ENCODE measurements around the gene ITM2B.
"Not testable (repeated sequence)": the region's sequence is repeated elsewhere in the genome, so short reads cannot be mapped to it uniquely, and the experiment has no call there.

Gene ITM2B

GRCh38 chr13:48224701-48225100, 8.3 kb upstream of the ITM2B start:
- no peak for DNase-seq (ENCODE audit: low read depth)

DNA sequence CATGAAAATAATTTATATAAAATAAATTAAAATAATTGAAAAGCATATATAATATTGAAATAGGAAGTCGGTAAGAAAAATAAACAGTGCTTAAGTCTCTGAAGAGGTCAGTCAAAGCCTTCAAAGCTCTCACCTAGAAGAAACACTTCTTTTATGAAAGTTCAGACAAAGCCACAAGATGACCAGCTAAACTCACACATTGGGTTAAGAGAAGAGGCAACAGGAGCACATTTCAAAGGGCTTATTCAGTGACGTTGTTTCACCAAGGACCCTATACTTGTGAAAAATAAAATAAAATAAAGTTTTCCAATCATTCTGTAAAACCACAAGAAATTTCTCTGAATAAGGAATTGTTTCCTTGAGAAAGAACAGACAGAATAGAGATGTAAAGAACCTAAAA, 2.5 kb upstream of the ITM2B start:
- no peak for DNase-seq (ENCODE audit: low read depth)

DNA sequence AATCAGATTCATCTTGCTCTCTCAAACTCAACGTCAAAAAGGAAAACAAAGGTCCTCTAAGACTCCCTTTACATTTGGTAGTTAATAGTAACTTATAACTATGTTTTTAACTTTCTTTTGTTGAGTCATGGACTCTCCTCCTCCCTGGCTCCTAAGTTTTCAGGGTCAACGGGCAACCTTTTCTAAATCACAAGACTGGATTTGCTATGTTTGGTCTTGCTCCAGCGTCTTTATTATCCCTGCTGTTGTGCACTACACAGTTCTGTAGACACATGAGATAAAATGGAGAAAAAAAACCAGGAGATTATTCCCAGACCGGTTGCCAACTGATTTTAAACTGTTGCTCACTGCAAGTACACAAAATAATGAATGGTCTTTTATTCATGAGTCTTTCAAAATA, 1.9 kb upstream of the ITM2B start:
- no peak for DNase-seq (ENCODE audit: low read depth)

- no peak for DNase-seq (ENCODE audit: low read depth)
These were observed 1.1 kb upstream of the ITM2B start for GRCh38 chr13:48231933-48232332.

DNA sequence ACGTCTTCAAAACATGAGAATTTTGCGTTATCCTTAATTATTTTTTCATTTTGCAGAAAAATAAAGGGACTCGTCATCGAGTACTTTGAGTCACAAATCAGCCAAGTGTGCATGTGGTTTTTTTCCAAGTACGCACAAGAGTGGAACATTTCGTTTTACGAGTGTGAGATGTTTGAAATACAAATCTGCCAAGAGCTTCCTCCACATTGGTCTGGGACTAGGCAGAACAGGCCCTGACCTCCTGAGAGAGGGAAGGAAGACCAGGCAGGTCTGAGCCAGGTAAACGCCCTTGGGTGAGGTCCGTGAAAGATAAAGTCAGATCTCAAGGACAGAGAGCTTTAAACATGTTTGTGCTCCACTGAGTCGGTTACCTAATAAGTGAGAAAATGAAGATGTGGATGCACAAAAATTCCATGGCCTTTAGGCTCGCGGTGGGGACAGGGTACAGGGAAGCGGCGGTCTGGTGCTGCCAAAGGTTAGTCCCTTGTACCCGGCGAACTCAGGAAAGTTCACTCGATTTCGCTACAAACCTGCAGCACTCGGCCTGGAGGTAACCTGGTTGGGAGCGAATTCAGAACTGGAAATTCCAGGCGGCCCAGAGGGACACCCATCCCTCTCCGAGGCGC, 473 bp upstream of the ITM2B start:
- DNase-seq (ENCODE audit: low read depth) = no peak

- no peak for DNase-seq (ENCODE audit: low read depth)
These were observed 983 bp downstream of the ITM2B start for GRCh38 chr13:48233889-48234488.

DNA sequence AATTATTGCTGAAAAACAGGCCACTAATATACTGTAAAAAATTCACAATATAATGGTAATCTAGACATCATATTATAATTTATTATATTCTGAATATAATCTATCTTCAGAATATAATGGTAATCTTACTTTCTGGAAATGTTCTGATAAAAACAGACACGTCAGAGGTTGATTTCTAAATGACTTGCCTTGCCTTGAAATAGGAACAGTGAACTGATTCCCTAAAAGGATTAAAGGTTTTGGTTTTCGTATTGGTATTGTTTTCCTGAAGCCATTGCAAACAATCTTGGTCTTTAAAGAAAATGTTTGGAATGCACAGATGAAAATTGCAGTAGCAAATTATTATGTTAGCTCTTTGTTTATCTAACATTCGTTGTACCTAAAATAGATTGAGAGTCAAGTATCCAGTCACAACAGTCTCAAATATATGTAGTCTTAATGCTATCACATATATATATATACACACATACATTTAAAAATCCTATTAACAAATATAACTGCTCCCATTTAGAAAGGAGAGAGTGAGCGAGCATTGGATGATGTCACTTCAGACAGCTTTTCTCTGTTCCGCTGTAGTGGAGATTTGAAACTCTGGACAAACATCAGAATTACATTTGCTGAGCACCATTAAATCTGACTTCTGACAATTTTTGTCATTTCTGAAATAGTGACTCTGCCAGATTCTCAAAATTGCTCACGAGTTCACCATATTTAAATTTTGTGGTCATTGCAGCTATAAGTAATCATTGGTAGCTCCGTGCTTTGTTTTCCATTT, 1.7 kb downstream of the ITM2B start:
- no peak for DNase-seq (ENCODE audit: low read depth)

DNA sequence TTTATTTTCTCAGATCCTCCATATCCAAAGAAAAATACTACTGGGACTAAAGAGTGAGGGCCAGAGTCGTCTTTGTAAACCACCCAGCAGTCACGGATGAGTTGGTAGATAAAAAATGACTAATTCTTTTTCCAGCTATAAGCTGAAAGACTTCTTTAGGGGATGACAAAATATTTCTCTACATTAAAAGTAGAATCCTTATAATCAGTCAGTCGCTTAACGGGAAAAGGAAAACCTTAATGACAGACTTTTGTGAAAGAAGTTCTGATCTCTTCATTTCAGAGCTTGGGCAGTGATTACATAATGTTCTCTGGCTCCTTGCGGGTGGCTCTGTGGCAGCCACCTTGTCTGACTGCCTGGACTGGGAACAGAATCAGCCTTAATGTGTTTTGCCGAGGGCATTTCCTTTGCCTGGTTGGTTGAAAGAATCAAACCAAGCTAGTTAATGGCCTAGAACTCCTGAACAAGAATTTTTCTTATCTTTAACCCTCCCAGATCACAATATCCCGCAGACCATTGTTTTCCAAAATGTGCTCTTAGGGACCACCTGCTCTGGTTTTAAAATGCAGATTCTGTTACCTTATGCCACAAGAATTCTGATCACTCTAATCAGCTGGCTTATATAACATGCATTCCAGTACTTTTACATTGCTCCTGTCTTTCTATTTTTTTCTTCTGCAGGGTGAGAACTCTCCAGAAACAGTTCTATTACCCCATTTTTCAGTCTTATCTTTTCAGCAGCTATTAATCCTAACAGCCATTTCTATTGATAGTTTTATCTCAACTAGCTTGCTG, 2.5 kb downstream of the ITM2B start:
- DNase-seq (ENCODE audit: low read depth) = no peak

GRCh38 chr13:48236528-48237353, 3.7 kb downstream of the ITM2B start:
- no peak for DNase-seq (ENCODE audit: low read depth)

DNA sequence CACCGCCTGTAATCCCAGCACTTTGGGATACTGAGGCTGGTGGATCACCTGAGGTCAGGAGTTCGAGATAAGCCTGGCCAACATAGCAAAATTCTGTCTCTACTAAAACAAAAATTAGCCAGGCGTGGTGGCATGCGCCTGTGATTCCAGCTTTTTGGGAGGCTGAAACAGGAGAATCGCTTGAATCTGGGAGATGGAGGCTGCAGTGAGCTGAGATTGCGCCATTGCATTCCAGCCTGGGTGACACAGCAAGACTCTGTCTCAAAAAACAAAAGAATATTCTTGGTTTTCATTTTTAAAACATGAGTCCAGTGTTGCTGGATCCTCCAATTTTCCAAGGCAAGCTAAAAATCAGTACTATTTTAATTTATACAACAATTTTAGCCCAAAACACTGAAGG, 6.4 kb downstream of the ITM2B start:
- DNase-seq (ENCODE audit: low read depth) = not testable (repeated sequence)

- DNase-seq (ENCODE audit: low read depth) = no peak
These were observed 8.6 kb downstream of the ITM2B start for GRCh38 chr13:48241651-48242050.

- no peak for DNase-seq (ENCODE audit: low read depth)
These were observed 9.7 kb downstream of the ITM2B start for GRCh38 chr13:48242677-48243076.

GRCh38 chr13:48244159-48244558, 11.2 kb downstream of the ITM2B start:
- DNase-seq (ENCODE audit: low read depth) = no peak

DNA sequence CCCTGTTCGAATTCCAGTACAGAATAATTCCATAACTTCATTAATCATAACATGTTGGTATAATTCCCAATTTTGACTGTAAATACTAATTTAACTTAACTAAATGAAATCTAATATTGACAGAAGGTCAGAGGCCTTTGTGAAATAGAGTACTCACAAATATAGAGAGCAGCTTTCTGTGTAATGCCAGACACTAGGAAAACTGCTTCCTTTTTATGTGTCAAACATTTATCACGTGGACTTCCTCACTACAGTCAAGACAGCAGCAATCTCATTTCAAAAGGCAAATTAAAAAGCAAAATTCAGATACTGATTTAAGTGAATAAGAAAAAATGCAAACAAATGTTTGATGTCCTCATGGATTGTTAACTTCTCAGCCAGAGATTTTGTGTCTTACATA, 13.1 kb downstream of the ITM2B start:
- no peak for DNase-seq (ENCODE audit: low read depth)

GRCh38 chr13:48249018-48249417, 16.0 kb downstream of the ITM2B start:
- no peak for DNase-seq (ENCODE audit: low read depth)

- DNase-seq (ENCODE audit: low read depth) = no peak
These were observed 18.6 kb downstream of the ITM2B start for GRCh38 chr13:48251611-48252081.

- no peak for DNase-seq (ENCODE audit: low read depth)
These were observed 19.2 kb downstream of the ITM2B start for GRCh38 chr13:48252176-48252575.

- DNase-seq (ENCODE audit: low read depth) = no peak
These were observed 20.8 kb downstream of the ITM2B start for GRCh38 chr13:48253849-48254248.

DNA sequence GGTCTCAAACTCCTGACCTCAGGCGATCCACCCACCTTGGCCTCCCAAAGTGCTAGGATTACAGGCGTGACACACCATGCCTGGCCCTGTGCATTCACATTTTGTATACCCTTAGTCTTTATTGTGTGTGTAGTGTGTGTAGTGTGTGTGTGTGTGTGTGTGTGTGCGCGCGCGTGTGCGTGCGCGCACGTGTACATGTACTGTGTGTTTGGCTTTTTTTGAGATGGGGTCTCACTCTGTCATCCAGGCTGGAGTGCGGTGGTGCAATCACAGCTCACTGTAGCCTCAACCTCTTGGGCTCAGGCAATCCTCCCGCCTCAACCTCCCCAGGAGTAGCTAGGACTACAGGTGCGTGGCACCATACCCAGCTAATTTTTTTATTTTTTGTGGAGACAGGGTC, 22.1 kb downstream of the ITM2B start:
- no peak for DNase-seq (ENCODE audit: low read depth)

DNA sequence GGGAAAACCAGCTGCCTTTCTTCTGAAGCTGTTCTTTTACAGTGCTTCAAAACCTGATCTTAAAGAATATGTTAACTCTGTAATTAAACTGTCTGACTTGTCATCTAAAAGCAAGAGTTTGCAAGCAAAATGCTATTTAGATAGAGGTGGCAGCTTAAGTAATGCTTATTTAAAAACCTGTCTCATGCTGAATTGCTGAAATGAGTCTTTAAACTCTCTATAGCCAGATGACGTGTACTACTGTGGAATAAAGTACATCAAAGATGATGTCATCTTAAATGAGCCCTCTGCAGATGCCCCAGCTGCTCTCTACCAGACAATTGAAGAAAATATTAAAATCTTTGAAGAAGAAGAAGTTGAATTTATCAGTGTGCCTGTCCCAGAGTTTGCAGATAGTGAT, 22.9 kb downstream of the ITM2B start:
- DNase-seq (ENCODE audit: low read depth) = no peak

- DNase-seq (ENCODE audit: low read depth) = no peak
These were observed 25.0 kb downstream of the ITM2B start for GRCh38 chr13:48258002-48258401.

GRCh38 chr13:48258430-48258829, 25.4 kb downstream of the ITM2B start:
- DNase-seq (ENCODE audit: low read depth) = no peak

All from stimulated activated CD8-positive, alpha-beta memory T cell treated with anti-CD3 and anti-CD28 coated beads, Interleukin-12 subunit alpha, Interleukin-12 subunit beta, amount 100 ng/mL, for 4 hours (primary cell).